ENCODE measurements around the gene MYRF.

DNA sequence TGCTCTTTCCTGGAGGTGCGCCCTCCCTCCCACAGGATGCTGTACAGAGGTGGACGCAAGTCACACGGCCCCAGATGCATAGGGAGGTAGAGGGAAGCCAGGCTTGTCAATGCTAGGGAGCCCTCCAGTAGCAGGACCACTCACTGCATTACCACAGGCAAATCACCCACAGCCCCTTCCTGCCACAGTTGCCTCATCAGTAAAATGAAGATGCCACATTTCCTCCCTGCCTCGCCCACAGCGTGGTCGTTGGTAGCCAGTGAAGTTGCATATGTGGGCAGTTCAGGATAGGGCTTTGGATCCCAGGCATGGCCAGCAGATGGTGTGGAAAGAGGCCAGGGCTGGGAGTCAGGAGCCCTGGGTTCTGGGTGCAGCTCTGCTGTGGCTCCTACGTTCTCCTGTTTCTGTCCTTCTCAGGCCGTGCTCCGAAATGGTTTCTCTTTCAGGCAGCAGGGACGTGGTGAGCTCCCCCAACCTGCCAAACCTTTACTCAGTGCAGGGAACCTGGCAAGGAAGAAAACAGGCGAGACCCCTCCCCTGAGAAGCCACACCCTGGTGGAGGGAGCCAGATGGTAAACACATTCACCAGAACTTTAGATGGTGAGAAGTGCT, 49.6 kb upstream of the MYRF start:
- TF ChIP-seq POLR2A (IDR thresholded peaks at IDR 0.05): no peak
- TF ChIP-seq CTCF (IDR thresholded peaks at IDR 0.05): no peak
- TF ChIP-seq POLR2AphosphoS5 (IDR thresholded peaks at IDR 0.05): no peak
- no peak for TF ChIP-seq EP300 (IDR thresholded peaks at IDR 0.05)

Measured in stomach (tissue), 4 donors.